HG02610 (cell line): Measurements from ENCODE around the gene OR51Q1.

Source experiments
- ATAC-seq: cut with Tn5 transposase; IDR thresholded peaks from one replicate; pipeline ENCODE4 v1.9.1; 2021; ENCODE audit warnings: mild to moderate bottlenecking, moderate library complexity; ENCODE audit not compliant: unreplicated experiment

Gene OR51Q1

GRCh38 chr11:5421811-5422210, at the start of gene OR51Q1:
TSS of gene OR51Q1 (plus strand) at chr11:5422111. CDS start at chr11:5422201, 90 bp downstream.
- no peak for ATAC-seq

GRCh38 chr11:5380740-5381342, 41.1 kb upstream of the OR51Q1 start:
- peak; percentile 81 for ATAC-seq

GRCh38 chr11:5383576-5383975, 38.3 kb upstream of the OR51Q1 start, which contains the start of gene OR51M1:
TSS of gene OR51M1 (plus strand) at chr11:5383812. CDS start at chr11:5389399, 5,587 bp downstream.
- no peak for ATAC-seq

- ATAC-seq = no peak
These were observed 37.6 kb upstream of the OR51Q1 start for GRCh38 chr11:5384335-5384734.

GRCh38 chr11:5390210-5390609, 31.7 kb upstream of the OR51Q1 start:
- no peak for ATAC-seq

- ATAC-seq = no peak
These were observed 27.8 kb upstream of the OR51Q1 start for GRCh38 chr11:5394091-5394490.

GRCh38 chr11:5398936-5399335, 23.0 kb upstream of the OR51Q1 start:
- ATAC-seq = no peak

- no peak for ATAC-seq
These were observed 16.7 kb upstream of the OR51Q1 start for GRCh38 chr11:5405173-5405572.

GRCh38 chr11:5420993-5421392, 918 bp upstream of the OR51Q1 start:
- ATAC-seq = no peak

GRCh38 chr11:5423131-5423530, 1.2 kb downstream of the OR51Q1 start:
- no peak for ATAC-seq

- no peak for ATAC-seq
These were observed 19.5 kb downstream of the OR51Q1 start, which contains the start of gene OR51I1 for GRCh38 chr11:5441414-5441813. TSS of gene OR51I1 (minus strand) at chr11:5441514. CDS start at chr11:5441514, 0 bp downstream.

- ATAC-seq = no peak
These were observed 22.0 kb downstream of the OR51Q1 start for GRCh38 chr11:5443835-5444393.

GRCh38 chr11:5449023-5449422, 27.1 kb downstream of the OR51Q1 start, which contains the start of gene OR51I2:
TSS of gene OR51I2 (plus strand) at chr11:5449323. CDS start at chr11:5453489, 4,166 bp downstream.
- ATAC-seq = no peak

GRCh38 chr11:5449432-5449831, 27.5 kb downstream of the OR51Q1 start:
- ATAC-seq = no peak

GRCh38 chr11:5460983-5461621, 39.2 kb downstream of the OR51Q1 start:
- ATAC-seq = no peak

- ATAC-seq = no peak
These were observed 45.6 kb downstream of the OR51Q1 start for GRCh38 chr11:5467527-5467926.
